OCI-LY3 (cell line): ENCODE results near the gene INPP5F.

Experiments used
- H2AFZ ChIP-seq: fragments of 200-600, 300-600 bp; shearing (Covaris generic); 2 replicates; pipeline ENCODE4 v1.6.0; 2014; ENCODE audit warnings: antibody characterized with exemption, low read depth, low read length
- H3K27ac ChIP-seq: fragments of 200-600, 300-600 bp; sonication (generic); 2 replicates; pipeline ENCODE4 v1.5.1; 2014; ENCODE audit warnings: mild to moderate bottlenecking, low read length, moderate library complexity, mixed read lengths
- H3K27me3 ChIP-seq: fragments of 200-600, 300-600 bp; sonication (generic); 2 replicates; pipeline ENCODE4 v1.6.1; 2014; ENCODE audit warnings: low read depth, low read length, mixed read lengths
- H3K36me3 ChIP-seq: fragments of 200-600, 300-600 bp; sonication (generic); replicated peaks from 2 replicates; pipeline ENCODE3; 2014; ENCODE audit warnings: low read depth, low read length, mixed read lengths
- H3K4me1 ChIP-seq: fragments of 300-600, 200-600 bp; sonication (generic); 2 replicates; pipeline ENCODE4 v1.6.1; 2014; ENCODE audit warnings: low read length, mixed read lengths
- H3K4me2 ChIP-seq: fragments of 200-600, 300-600 bp; sonication (generic); 2 replicates; pipeline ENCODE4 v1.6.1; 2014; ENCODE audit warnings: low read length, mixed read lengths
- H3K4me3 ChIP-seq: fragments of 300-600, 200-600 bp; sonication (generic); 2 replicates; pipeline ENCODE4 v1.5.1; 2014; ENCODE audit warnings: antibody characterized with exemption, mild to moderate bottlenecking, low read length, moderate library complexity
- H3K79me2 ChIP-seq: fragments of 300-600, 200-600 bp; shearing (Covaris generic); 2 replicates; pipeline ENCODE4 v1.6.1; 2014; ENCODE audit warnings: mild to moderate bottlenecking, low read length, mixed read lengths
- H3K9ac ChIP-seq: fragments of 300-600, 200-600 bp; shearing (Covaris generic); 2 replicates; pipeline ENCODE4 v1.6.0; 2014; ENCODE audit warnings: mild to moderate bottlenecking, low read length, moderate library complexity
- H3K9me3 ChIP-seq: fragments of 200-600, 300-600 bp; shearing (Covaris generic); 2 replicates; pipeline ENCODE4 v1.6.1; 2014; ENCODE audit warnings: low read length, mixed read lengths; ENCODE audit not compliant: insufficient read depth
- H4K20me1 ChIP-seq: fragments of 200-600, 300-600 bp; sonication (generic); 2 replicates; pipeline ENCODE4 v1.6.1; 2016; ENCODE audit warnings: low read length, mixed read lengths; ENCODE audit not compliant: insufficient read depth
- EZH2phosphoT487 ChIP-seq: fragments of 200-600 bp; shearing (Covaris generic); IDR thresholded peaks from 2 replicates; pipeline ENCODE4 v1.6.1; 2018; ENCODE audit warnings: antibody characterized with exemption, mixed run types, low read depth
- TF ChIP-seq, protein P1 (sequence below): fragments of 200-600, 300-600 bp; sonication (generic); IDR thresholded peaks from 2 replicates; pipeline ENCODE4 v1.5.1; 2014; ENCODE audit warnings: antibody characterized with exemption, low read length, low read depth

Gene INPP5F

GRCh38 chr10:119755446-119755845 is 29.6 kb downstream of the INPP5F start:
- no peak overlapping the region for H3K27ac ChIP-seq
- TF ChIP-seq EZH2phosphoT487 = no peak
- TF ChIP-seq, protein P1, sequence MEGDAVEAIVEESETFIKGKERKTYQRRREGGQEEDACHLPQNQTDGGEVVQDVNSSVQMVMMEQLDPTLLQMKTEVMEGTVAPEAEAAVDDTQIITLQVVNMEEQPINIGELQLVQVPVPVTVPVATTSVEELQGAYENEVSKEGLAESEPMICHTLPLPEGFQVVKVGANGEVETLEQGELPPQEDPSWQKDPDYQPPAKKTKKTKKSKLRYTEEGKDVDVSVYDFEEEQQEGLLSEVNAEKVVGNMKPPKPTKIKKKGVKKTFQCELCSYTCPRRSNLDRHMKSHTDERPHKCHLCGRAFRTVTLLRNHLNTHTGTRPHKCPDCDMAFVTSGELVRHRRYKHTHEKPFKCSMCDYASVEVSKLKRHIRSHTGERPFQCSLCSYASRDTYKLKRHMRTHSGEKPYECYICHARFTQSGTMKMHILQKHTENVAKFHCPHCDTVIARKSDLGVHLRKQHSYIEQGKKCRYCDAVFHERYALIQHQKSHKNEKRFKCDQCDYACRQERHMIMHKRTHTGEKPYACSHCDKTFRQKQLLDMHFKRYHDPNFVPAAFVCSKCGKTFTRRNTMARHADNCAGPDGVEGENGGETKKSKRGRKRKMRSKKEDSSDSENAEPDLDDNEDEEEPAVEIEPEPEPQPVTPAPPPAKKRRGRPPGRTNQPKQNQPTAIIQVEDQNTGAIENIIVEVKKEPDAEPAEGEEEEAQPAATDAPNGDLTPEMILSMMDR = no peak
- no peak overlapping the region for H3K4me3 ChIP-seq
- no peaks in the 10 kb centered on the region for H3K79me2 ChIP-seq
- H3K9ac ChIP-seq = no peak overlapping the region
- H3K4me2 ChIP-seq = no peak overlapping the region
- H3K27me3 ChIP-seq = no peaks in the 10 kb centered on the region
- H2AFZ ChIP-seq = no peak overlapping the region
- H3K36me3 ChIP-seq = no peaks in the 10 kb centered on the region
- H3K9me3 ChIP-seq = no peaks in the 10 kb centered on the region
- H3K4me1 ChIP-seq = peaks cover 12% of the 10 kb centered on the region
- peaks cover 10% of the 10 kb centered on the region for H4K20me1 ChIP-seq

- Histone ChIP-seq H3K4me1 (no peaks in the 10 kb centered on the region), H3K27ac (no peak overlapping the region)
Measured at GRCh38 chr10:119758448-119759195, 32.8 kb downstream of the INPP5F start.

GRCh38 chr10:119759832-119760231 is 34.0 kb downstream of the INPP5F start:
- Histone ChIP-seq H3K27me3 (no peaks in the 10 kb centered on the region), H4K20me1 (no peaks in the 10 kb centered on the region), H3K36me3 (no peaks in the 10 kb centered on the region), H3K4me1 (no peaks in the 10 kb centered on the region), H3K9me3 (no peaks in the 10 kb centered on the region), H3K4me3 (no peak overlapping the region), H3K27ac (no peak overlapping the region), H2AFZ (no peak overlapping the region), H3K4me2 (no peak overlapping the region), H3K9ac (no peak overlapping the region), H3K79me2 (no peaks in the 10 kb centered on the region)
- TF ChIP-seq, protein P1 = no peak
- TF ChIP-seq EZH2phosphoT487 = no peak

More at GRCh38 chr10:119758448-119759195, 32.8 kb downstream of the INPP5F start:
- Histone ChIP-seq H3K79me2 (no peaks in the 10 kb centered on the region), H3K27me3 (no peaks in the 10 kb centered on the region), H3K9me3 (no peaks in the 10 kb centered on the region), H3K36me3 (no peaks in the 10 kb centered on the region), H2AFZ (no peak overlapping the region), H3K4me2 (no peak overlapping the region), H3K4me3 (no peak overlapping the region), H4K20me1 (no peaks in the 10 kb centered on the region), H3K9ac (no peak overlapping the region)
- TF ChIP-seq EZH2phosphoT487 = no peak
- TF ChIP-seq, protein P1 = no peak

DNA sequence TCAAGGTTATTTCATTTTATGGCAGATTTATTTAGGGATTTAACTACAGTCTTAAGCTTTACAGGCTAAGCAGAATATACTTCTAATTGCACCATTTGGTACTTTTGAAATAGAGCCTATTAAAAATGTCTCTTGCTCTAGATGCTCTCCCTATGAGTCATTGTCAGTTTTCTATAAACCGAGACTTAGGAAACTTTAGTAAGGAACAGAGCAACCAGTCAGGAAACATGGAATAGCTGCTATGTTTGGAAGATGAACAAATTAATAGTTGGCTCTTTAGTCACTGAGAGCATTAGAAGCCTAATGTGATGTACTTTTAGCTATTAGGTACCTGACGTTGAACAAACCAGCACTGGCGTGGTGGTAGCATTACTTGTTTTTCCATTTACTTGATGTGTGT is 35.3 kb downstream of the INPP5F start:
- Histone ChIP-seq H3K4me2 (no peak overlapping the region), H3K27me3 (no peaks in the 10 kb centered on the region), H3K4me3 (no peak overlapping the region), H3K79me2 (no peaks in the 10 kb centered on the region), H3K9me3 (no peaks in the 10 kb centered on the region), H4K20me1 (no peaks in the 10 kb centered on the region), H3K36me3 (no peaks in the 10 kb centered on the region), H2AFZ (no peak overlapping the region), H3K27ac (no peak overlapping the region), H3K4me1 (no peaks in the 10 kb centered on the region), H3K9ac (no peak overlapping the region)
- TF ChIP-seq EZH2phosphoT487 = no peak
